DND-41 (cell line): Measurements from ENCODE around the gene GRID1.

Experiments
- ATAC-seq: fragments of 200-7000 bp; cut with Tn5 transposase; 3 replicates; pipeline ENCODE4 v1.9.1; 2021; ENCODE audit warnings: low read depth; ENCODE audit not compliant: insufficient read depth
- DNase-seq: peaks from one replicate; pipeline ENCODE4 v3.0.0-alpha.2; 2020
- H2AFZ ChIP-seq: 2 replicates; pipeline ENCODE4 v1.6.0; 2012; ENCODE audit warnings: low read depth, low read length
- H3K27ac ChIP-seq: 2 replicates; pipeline ENCODE4 v1.5.1; 2012; ENCODE audit warnings: low read length, inconsistent platforms
- H3K27me3 ChIP-seq: fragments of 200-600 bp; sonication (generic); 2 replicates; pipeline ENCODE4 v1.6.0; 2012; ENCODE audit warnings: low read length, mild to moderate bottlenecking, inconsistent platforms; ENCODE audit not compliant: insufficient read depth, poor library complexity
- H3K36me3 ChIP-seq: 2 replicates; pipeline ENCODE4 v1.5.1; 2012; ENCODE audit warnings: low read length, inconsistent platforms; ENCODE audit not compliant: insufficient read depth
- H3K4me1 ChIP-seq: 2 replicates; pipeline ENCODE4 v1.5.1; 2012; ENCODE audit warnings: mild to moderate bottlenecking, low read length; ENCODE audit not compliant: insufficient read depth
- H3K4me2 ChIP-seq: 2 replicates; pipeline ENCODE4 v1.6.0; 2012; ENCODE audit warnings: mild to moderate bottlenecking, moderate library complexity, low read length, inconsistent platforms; ENCODE audit not compliant: insufficient read depth
- H3K4me3 ChIP-seq, 2 experiments: fragments of 200-600 bp in 1 of 2; shearing (Covaris generic) in 1 of 2; 2 replicates each; pipeline ENCODE4 v1.5.1; 2012 to 2016; ENCODE audit warnings: inconsistent platforms in 2 of 2, low read length in 2 of 2, mild to moderate bottlenecking in 2 of 2, low read depth in 1 of 2, moderate library complexity in 1 of 2
- H3K79me2 ChIP-seq: 2 replicates; pipeline ENCODE4 v1.6.0; 2012; ENCODE audit warnings: low read length, inconsistent platforms; ENCODE audit not compliant: insufficient read depth
- H3K9ac ChIP-seq: 2 replicates; pipeline ENCODE4 v1.6.0; 2012; ENCODE audit warnings: low read depth, mild to moderate bottlenecking, inconsistent platforms, low read length, moderate library complexity
- H3K9me3 ChIP-seq: 2 replicates; pipeline ENCODE4 v1.5.1; 2012; ENCODE audit warnings: low read length, moderate library complexity, mild to moderate bottlenecking, inconsistent platforms; ENCODE audit not compliant: insufficient read depth, severe bottlenecking
- H4K20me1 ChIP-seq: 2 replicates; pipeline ENCODE4 v1.6.0; 2012; ENCODE audit warnings: low read length; ENCODE audit not compliant: insufficient read depth
- CTCF ChIP-seq: IDR thresholded peaks from 2 replicates; pipeline ENCODE4 v1.5.1; 2012; ENCODE audit warnings: borderline replicate concordance, low read length, moderate library complexity, mild to moderate bottlenecking; ENCODE audit not compliant: poor library complexity, severe bottlenecking; ENCODE audit errors: extremely low read depth
- EZH2 ChIP-seq: IDR thresholded peaks from 3 replicates; pipeline ENCODE4 v1.6.1; 2012; ENCODE audit warnings: borderline replicate concordance, low read depth, mild to moderate bottlenecking, moderate library complexity, low read length, inconsistent platforms; ENCODE audit not compliant: severe bottlenecking

GRID1 gene

GRCh38 chr10:86362129-86362527 is 4.5 kb downstream of the GRID1 start:
- H3K4me3 ChIP-seq = no peak overlapping the region
- no peak for TF ChIP-seq CTCF
- no peak for TF ChIP-seq EZH2
- H3K79me2 ChIP-seq = no peaks in the 10 kb centered on the region
- peaks cover 2% of the 10 kb centered on the region for H4K20me1 ChIP-seq
- ATAC-seq = no peak
- H3K9me3 ChIP-seq = no peaks in the 10 kb centered on the region
- H3K4me2 ChIP-seq = no peak overlapping the region
- no peaks in the 10 kb centered on the region for H3K36me3 ChIP-seq
- peaks cover 6% of the 10 kb centered on the region for H3K27me3 ChIP-seq
- H3K27ac ChIP-seq = no peak overlapping the region
- no peak for DNase-seq
- no peaks in the 10 kb centered on the region for H3K4me1 ChIP-seq
- no peak overlapping the region for H3K9ac ChIP-seq
- no peak overlapping the region for H2AFZ ChIP-seq

- Histone ChIP-seq H3K4me2 (no peak overlapping the region), H3K9ac (no peak overlapping the region), H2AFZ (no peak overlapping the region), H3K4me1 (no peaks in the 10 kb centered on the region), H3K27ac (no peak overlapping the region), H3K9me3 (no peaks in the 10 kb centered on the region), H4K20me1 (peaks cover 4% of the 10 kb centered on the region), H3K27me3 (peaks cover 6% of the 10 kb centered on the region), H3K79me2 (no peaks in the 10 kb centered on the region), H3K4me3 (no peak overlapping the region), H3K36me3 (no peaks in the 10 kb centered on the region)
- ATAC-seq = no peak
- DNase-seq = no peak
- TF ChIP-seq CTCF (no peak), EZH2 (no peak)
Observed at GRCh38 chr10:86361156-86362128, 5.2 kb downstream of the GRID1 start.

GRCh38 chr10:86360657-86361056 is 5.9 kb downstream of the GRID1 start:
- Histone ChIP-seq H3K27ac (no peak overlapping the region), H3K9me3 (no peaks in the 10 kb centered on the region), H3K79me2 (no peaks in the 10 kb centered on the region), H3K27me3 (peaks cover 6% of the 10 kb centered on the region), H3K4me2 (no peak overlapping the region), H3K4me3 (no peak overlapping the region), H3K9ac (no peak overlapping the region), H4K20me1 (peaks cover 4% of the 10 kb centered on the region), H2AFZ (no peak overlapping the region), H3K36me3 (no peaks in the 10 kb centered on the region), H3K4me1 (no peaks in the 10 kb centered on the region)
- TF ChIP-seq CTCF = no peak
- TF ChIP-seq EZH2 = no peak
- ATAC-seq (no peak), DNase-seq (no peak)

GRCh38 chr10:86359954-86360353 is 6.6 kb downstream of the GRID1 start:
- ATAC-seq (no peak), DNase-seq (no peak)
- peaks cover 6% of the 10 kb centered on the region for H3K27me3 ChIP-seq
- H3K4me2 ChIP-seq = no peak overlapping the region
- TF ChIP-seq EZH2 (no peak), CTCF (no peak)
- H3K9ac ChIP-seq = no peak overlapping the region
- no peaks in the 10 kb centered on the region for H3K36me3 ChIP-seq
- no peaks in the 10 kb centered on the region for H3K79me2 ChIP-seq
- peaks cover 4% of the 10 kb centered on the region for H4K20me1 ChIP-seq
- H3K9me3 ChIP-seq = no peaks in the 10 kb centered on the region
- H2AFZ ChIP-seq = no peak overlapping the region
- H3K27ac ChIP-seq = no peak overlapping the region
- H3K4me1 ChIP-seq = no peaks in the 10 kb centered on the region
- H3K4me3 ChIP-seq = no peak overlapping the region
